ENCODE results near the gene SEC63.
"Not testable (repeated sequence)": the region's sequence is repeated elsewhere in the genome, so short reads cannot be mapped to it uniquely, and the experiment has no call there.

The SEC63 gene

DNA sequence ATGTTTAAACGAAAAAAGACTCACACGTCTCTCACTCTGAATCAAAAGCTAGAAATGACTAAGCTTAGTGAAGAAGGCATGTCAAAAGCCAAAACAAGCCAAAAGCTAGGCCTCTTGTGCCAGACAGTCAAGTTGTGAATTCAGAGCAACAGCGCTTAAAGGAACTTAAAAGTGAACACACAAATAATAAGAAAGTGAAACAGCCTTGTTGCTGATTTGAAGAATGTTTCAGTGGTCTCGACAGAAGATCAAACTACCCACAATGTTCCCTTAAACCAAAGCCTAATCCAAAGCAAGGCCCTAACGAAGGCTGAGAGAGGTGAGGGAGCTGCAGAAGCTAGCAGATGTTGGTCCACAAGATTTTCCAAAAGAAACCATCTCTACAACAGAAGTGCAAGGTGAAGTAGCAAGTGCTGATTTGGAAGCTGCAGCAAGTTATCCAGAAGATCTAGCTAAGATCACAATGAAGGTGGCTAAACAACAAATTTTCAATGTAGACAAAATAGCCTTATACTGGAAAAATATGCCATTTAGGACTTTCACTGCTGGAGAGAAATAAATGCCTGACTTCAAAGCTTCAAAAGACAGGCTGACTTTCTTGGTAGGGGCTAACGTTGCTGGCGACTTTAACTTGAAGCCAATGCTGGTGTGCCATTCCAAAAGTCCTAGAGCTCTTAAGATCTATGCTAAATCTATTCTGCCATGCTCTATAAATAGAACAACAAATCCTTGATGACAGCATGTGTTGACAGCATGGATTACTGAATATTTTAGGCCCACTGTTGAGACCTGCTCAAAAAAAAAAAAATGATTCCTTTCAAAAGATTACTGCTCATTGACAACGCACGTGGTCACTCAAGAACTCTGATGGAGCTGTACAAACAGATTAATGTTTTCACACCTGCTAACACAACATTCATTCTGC is 40.3 kb downstream of the SEC63 start:
- no peak for DNase-seq
- TF ChIP-seq POLR2A (IDR thresholded peaks at IDR 0.05; ENCODE audit: low read length) (no peak), GATA1 (IDR thresholded peaks at IDR 0.05; ENCODE audit: low read depth, low read length) (no peak)

DNA sequence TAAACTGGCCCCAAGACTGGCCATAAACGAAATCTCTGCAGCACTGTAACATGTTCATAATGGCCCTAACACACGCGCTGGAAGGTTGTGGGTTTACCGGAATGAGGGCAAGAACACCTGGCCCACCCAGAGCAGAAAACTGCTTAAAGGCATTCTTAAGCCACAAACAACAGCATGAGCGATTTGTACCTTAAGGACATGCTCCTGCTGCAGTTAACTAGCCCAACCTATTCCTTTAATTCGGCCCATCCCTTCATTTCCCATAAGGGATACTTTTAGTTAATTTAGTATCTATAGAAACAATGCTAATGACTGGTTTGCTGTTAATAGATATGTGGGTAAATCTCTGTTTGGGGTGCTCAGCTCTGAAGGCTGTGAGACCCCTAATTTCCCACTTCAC is 41.0 kb downstream of the SEC63 start:
- not testable (repeated sequence) for DNase-seq

DNA sequence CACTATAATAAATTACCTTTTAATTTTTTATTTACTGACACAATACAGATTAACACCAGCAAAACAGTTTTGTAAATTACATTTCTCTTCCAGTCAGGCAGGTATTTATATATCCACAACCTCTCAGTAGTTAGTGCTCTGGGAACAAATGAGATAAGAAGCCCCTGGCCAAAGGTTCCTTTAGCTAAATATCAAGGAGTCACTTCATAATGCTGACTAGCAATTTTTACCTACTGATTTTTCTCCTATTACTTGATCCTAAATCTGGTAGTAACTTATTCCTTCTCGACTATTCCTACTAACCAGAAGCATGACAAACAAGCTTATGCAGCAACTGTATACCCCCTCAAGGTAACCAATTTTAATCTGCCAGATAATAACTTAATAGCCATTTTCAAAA is 46.3 kb downstream of the SEC63 start:
- no peak for TF ChIP-seq GATA1 (IDR thresholded peaks at IDR 0.05; ENCODE audit: low read depth, low read length)
- TF ChIP-seq POLR2A (IDR thresholded peaks at IDR 0.05; ENCODE audit: low read length), result no peak
- DNase-seq, result no peak

DNA sequence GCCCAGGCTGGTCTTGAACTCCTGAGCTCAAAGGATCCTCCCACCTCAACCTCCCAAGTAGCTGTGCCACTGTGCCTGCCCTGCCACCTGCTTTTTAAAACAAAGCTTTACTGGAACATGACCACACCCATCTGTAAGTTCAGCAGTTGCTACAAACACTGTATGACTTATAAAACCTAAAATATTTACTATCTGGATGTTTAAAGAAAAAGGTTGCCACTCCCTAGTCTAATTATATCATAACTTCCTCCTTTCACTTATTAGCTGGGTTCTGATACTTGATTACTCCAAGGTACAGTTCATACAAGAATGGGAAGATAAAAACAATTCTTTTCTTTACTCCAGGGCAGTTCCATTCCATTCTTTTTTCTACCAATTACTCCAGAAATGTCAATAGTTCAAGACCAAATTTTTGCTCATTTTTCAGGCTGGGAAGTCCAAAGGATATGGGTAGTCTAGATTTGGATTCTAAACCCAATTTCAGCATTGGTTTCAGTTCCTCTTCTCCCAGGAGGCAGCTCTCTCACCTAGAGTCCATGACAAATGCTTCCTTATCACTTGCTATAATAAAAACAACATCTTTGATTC is 63.1 kb downstream of the SEC63 start:
- TF ChIP-seq GATA1 (IDR thresholded peaks at IDR 0.05; ENCODE audit: low read depth, low read length), result no peak
- TF ChIP-seq POLR2A (IDR thresholded peaks at IDR 0.05; ENCODE audit: low read length), result no peak
- DNase-seq, result no peak

DNA sequence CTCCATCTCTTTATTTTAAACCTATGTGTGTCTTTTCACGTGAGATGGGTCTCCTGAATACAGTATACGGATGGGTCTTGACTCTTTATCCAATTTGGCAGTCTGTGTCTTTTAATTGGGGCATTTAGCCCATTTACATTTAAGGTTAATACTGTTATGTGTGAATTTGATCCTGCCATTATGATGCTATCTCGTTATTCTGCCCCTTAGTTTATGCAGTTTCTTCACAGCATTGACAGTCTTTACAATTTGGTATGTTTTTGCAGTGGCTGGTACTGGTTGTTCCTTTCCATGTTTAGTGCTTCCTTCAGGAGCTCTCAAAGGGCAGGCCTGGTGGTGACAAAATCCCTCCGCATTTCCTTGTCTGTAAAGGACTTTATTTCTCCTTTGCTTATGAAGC is 67.6 kb downstream of the SEC63 start:
- not testable (repeated sequence) for DNase-seq

DNA sequence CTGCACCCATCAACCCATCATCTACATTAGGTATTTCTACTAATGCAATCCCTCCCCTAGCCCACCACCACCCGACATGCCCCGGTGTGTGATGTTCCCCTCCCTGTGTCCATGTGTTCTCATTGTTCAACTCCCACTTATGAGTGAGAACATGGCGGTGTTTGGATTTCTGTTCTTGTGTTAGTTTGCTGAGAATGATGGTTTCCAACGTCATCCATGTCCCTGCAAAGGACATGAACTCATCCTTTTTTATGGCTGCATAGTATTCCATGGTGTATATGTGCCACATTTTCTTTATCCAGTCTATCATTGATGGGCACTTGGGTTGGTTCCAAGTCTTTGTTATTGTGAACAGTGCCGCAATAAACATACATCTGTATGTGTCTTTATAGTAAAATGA is 72.1 kb downstream of the SEC63 start:
- DNase-seq, result not testable (repeated sequence)

DNA sequence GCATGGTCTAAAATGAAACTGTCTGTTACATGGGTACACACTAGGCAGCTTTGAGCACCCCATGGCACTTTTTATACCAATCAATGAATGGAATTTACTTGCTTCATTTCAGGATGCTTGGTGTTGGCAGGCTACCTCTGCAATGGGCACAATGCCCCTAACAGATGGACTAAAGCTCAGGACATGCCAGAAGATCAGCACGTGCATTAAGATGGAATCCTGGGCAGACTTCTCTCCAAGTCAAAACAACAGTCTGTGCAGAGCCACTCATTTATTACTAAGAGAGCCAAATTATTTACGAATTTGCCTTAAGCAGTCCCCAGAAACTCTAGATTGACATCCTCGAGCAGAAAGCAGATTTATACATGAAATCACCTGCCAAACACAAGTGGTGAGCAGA is 78.1 kb downstream of the SEC63 start:
- TF ChIP-seq GATA1 (IDR thresholded peaks at IDR 0.05; ENCODE audit: low read depth, low read length) (no peak), POLR2A (IDR thresholded peaks at IDR 0.05; ENCODE audit: low read length) (no peak)
- no peak for DNase-seq

DNA sequence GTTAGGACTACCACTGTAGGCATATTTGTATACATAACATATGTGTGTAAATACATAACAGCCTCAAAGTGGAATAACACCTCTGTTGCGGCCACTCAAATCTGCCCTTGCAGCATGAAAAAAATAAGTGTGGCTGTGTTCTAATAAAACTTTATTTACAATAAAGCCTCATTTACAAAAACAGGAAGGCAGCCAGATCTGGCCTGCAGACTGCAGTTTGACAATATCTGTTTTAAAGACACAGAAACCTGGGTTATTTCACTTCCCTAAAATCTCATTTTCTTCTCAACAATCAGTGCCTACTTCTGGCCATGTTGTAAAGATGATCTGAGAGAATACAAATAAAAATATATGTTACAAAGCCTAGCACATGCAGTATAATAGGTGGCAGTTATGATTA is 80.0 kb downstream of the SEC63 start:
- TF ChIP-seq POLR2A (IDR thresholded peaks at IDR 0.05; ENCODE audit: low read length), result no peak
- TF ChIP-seq GATA1 (IDR thresholded peaks at IDR 0.05; ENCODE audit: low read depth, low read length), result no peak
- DNase-seq, result peak in 1 of 2 experiments; percentile 13

DNA sequence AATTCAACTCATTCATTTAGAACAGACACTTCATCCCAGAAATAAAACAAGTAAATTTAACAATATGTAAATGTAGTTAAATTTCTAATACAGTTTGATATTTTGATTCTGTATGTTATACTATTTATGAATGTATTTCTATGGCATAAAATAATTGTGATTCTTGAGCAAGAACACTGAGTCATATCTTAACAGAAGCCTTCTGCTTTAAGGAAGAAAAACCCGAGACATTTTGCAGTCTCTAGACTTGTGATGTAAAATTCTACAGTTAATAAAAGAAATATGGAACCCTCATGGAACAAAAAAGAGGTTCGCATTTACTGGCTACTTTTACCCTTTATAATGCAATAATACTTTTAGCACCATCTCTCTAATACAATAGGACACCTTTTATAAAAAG is 86.0 kb downstream of the SEC63 start:
- TF ChIP-seq GATA1 (IDR thresholded peaks at IDR 0.05; ENCODE audit: low read depth, low read length) (no peak), POLR2A (IDR thresholded peaks at IDR 0.05; ENCODE audit: low read length) (no peak)
- DNase-seq, result no peak

DNA sequence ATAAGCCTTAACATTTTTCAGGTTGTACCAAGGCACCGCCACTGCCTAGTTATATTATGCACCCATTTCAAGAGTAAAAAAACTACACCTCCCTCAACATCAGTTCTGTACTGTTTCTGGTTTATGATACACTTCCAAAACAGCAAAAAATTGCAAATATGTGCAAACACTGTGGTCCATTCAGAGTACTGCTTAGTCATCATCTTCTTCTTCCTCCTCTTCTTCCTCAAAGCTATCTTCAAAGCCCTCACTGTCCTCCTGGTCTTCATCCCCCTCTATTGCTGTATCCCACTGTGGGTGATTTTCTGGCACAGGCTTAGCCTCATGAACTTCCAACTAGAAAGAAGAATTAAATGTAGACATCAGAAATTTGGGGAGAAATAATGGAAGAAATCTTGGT is 86.5 kb downstream of the SEC63 start:
- not testable (repeated sequence) for DNase-seq

DNA sequence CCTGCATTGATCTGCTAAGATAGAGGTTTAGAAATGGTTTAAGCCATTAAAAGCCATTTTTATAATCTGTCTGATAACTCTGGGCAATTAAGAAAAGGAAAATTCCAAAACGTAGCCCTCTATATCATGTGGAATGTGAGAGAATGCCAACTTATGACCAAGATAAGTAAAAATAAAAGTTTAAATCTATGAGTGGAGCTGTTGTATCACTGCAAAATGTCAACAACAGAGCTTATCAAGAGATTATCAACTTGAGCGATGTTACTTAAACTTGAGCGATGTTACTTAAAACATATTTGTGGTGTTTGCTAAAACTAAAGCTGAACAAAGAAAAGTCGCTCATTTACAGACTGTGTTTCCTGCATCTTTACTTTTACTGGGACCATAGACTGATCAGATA is 87.0 kb downstream of the SEC63 start:
- TF ChIP-seq POLR2A (IDR thresholded peaks at IDR 0.05; ENCODE audit: low read length) (no peak), GATA1 (IDR thresholded peaks at IDR 0.05; ENCODE audit: low read depth, low read length) (no peak)
- no peak for DNase-seq

DNA sequence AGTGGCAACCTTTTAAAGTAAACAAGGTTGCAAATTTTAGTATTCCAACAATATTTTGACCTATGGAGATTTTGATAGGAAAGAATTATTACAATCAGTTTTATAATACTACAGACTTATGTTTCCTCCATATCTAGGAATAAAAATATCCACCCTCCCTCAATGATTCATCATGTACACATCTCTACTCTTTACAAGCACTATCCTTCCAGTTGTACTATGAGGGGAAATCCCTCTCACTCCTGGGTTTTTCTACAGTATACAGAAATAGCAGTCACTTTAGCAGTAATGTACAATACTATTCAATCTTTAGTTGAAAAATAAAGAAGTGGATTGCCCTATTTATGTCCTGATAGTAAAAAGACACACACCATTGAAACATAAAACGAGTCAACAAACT is 87.6 kb downstream of the SEC63 start:
- DNase-seq, result no peak

DNA sequence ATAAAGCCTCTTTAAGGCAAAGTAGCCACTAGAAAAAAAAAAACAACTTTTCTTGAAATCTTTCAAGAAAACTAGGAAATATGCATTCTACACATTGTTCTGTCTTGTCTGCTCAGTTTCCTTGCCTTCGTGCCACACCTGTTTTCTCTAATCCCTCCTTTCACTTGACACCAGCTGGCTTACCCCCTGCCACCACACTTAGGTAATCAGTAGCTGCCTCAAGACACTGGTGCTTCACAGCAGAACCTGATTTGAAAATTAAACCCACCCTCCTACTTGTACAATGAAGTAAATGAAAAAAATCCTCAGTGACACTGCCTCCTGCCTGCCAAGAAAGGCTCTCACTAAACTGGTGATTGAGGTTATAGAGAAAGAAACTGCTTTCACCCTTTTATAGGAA is 88.1 kb downstream of the SEC63 start:
- no peak for DNase-seq
- no peak for TF ChIP-seq GATA1 (IDR thresholded peaks at IDR 0.05; ENCODE audit: low read depth, low read length)
- no peak for TF ChIP-seq POLR2A (IDR thresholded peaks at IDR 0.05; ENCODE audit: low read length)

More for the DNA sequence above, 87.6 kb downstream of the SEC63 start:
- no peak for TF ChIP-seq POLR2A (IDR thresholded peaks at IDR 0.05; ENCODE audit: low read length)
- TF ChIP-seq GATA1 (IDR thresholded peaks at IDR 0.05; ENCODE audit: low read depth, low read length), result no peak

DNA sequence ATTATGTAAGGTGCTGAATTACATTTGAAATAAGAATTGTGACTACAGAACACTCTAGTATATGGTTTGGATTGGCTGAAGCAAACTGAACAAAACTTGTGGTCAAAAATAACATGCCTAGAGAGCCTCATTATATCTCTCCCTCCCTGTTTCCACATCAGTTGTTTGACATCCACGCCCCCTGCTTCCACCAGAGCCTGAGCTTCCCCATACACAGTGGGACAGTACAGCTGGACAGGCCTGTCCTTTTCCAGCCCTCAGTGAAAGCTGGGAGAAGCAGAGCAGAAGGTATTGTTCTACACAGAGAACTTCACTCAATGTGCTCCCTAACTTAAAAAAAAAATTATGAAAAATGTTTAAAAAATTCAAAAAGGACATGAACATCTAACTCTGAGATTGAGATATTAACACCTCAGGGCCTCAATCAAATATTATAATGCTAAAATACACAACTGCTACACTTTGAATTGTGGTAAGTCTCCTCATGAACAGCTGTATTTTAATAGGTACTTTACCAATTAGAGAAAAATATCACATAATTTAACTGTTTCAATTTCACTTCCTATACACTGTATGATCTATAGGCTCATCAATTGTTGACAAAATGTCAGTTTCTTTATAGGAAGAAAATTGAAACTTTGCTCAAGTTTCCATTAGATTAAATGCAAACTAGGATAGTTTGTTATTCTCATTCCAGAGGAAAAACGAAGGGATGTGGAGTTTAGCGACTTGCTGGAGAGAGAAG is 89.0 kb downstream of the SEC63 start:
- no peak for DNase-seq

DNA sequence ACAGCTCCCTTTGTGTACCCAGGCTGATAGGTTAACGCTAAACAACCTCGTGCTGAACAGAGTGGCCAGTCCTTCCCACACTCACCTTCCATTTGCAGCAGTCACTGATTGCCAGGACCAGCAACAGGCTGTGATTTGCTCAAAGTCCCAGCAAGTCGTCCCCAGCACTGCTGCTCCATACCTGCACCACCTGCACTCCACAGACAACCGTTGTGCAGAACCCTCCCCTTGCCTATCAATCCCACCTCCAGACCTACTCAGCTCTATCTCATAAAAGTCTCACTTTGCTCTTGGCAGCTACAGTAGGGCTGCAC is 90.7 kb downstream of the SEC63 start:
- no peak for TF ChIP-seq POLR2A (IDR thresholded peaks at IDR 0.05; ENCODE audit: low read length)
- TF ChIP-seq GATA1 (IDR thresholded peaks at IDR 0.05; ENCODE audit: low read depth, low read length), result no peak
- DNase-seq, result no peak

More for the DNA sequence above, 89.0 kb downstream of the SEC63 start:
- TF ChIP-seq POLR2A (IDR thresholded peaks at IDR 0.05; ENCODE audit: low read length) (no peak), GATA1 (IDR thresholded peaks at IDR 0.05; ENCODE audit: low read depth, low read length) (no peak)

All from erythroblast (primary cell).